Smooth muscle cell (in vitro differentiated cells): ENCODE measurements around the gene ZNF879. TPM values are rescaled to one million over a fixed set of nuclear protein-coding genes. Genes with fewer than 3 reads are reported as not detected.

Source experiments
- DNase-seq: peaks from one replicate; lab custom pipeline; 2025; ENCODE audit not compliant: unreplicated experiment; lab: John Stamatoyannopoulos, UW
- H2AFZ ChIP-seq: fragments of 200-600 bp; sonication (generic); 2 replicates; pipeline ENCODE4 v1.6.0; 2016; ENCODE audit warnings: antibody characterized with exemption, low read depth, mild to moderate bottlenecking
- H3F3A ChIP-seq: fragments of 200-600 bp; sonication (generic); 2 replicates; pipeline ENCODE4 v1.6.0; 2017; ENCODE audit warnings: antibody characterized with exemption, low read depth
- H3K27ac ChIP-seq: fragments of 200-600 bp; sonication (generic); 2 replicates; pipeline ENCODE4 v1.5.1; 2016; ENCODE audit warnings: low read depth, mild to moderate bottlenecking
- H3K27me3 ChIP-seq: fragments of 200-600 bp; sonication (generic); 2 replicates; pipeline ENCODE4 v1.6.1; 2016; ENCODE audit warnings: low read depth, mild to moderate bottlenecking
- H3K36me3 ChIP-seq: fragments of 200-600 bp; sonication (generic); 2 replicates; pipeline ENCODE4 v1.5.1; 2016; ENCODE audit warnings: low read depth
- H3K4me1 ChIP-seq: fragments of 200-600 bp; sonication (generic); 2 replicates; pipeline ENCODE4 v1.5.1; 2016; ENCODE audit warnings: low read depth
- H3K4me2 ChIP-seq: fragments of 200-600 bp; sonication (generic); 2 replicates; pipeline ENCODE4 v1.6.0; 2016; ENCODE audit warnings: mild to moderate bottlenecking
- H3K4me3 ChIP-seq: fragments of 200-600 bp; sonication (generic); 2 replicates; pipeline ENCODE4 v1.5.1; 2016; ENCODE audit warnings: mild to moderate bottlenecking
- H3K79me2 ChIP-seq: fragments of 200-600 bp; sonication (generic); 2 replicates; pipeline ENCODE4 v1.6.0; 2016; ENCODE audit warnings: low read depth, mild to moderate bottlenecking
- H3K9ac ChIP-seq: fragments of 200-600 bp; sonication (generic); 2 replicates; pipeline ENCODE4 v1.6.0; 2016; ENCODE audit warnings: low read depth
- H3K9me3 ChIP-seq: fragments of 200-600 bp; sonication (generic); replicated peaks from 2 replicates; pipeline ENCODE4 v1.5.1; 2016; ENCODE audit warnings: low read depth
- H4K20me1 ChIP-seq: fragments of 200-600 bp; sonication (generic); 2 replicates; pipeline ENCODE4 v1.6.0; 2016; ENCODE audit warnings: low read depth
- CTCF ChIP-seq: fragments of 200-600 bp; sonication (generic); IDR thresholded peaks from 2 replicates; pipeline ENCODE4 v1.5.1; 2017; ENCODE audit warnings: borderline replicate concordance, mild to moderate bottlenecking, antibody characterized with exemption; ENCODE audit not compliant: insufficient read depth, poor library complexity, severe bottlenecking
- WGBS: methylation state at CpG from one replicate; pipeline ENCODE4 v1.1.7; 2016; ENCODE audit warnings: low lambda C conversion rate; 5-methylcytosine and 5-hydroxymethylcytosine counted together
- polyA plus RNA-seq: library from polyadenylated mRNA; unstranded; fragments of >200 nt; fragmentation: Nextera tagmentation; extraction: Ambion mirVana; gene quantifications from 2 replicates; pipeline ENCODE4 v1.2.1, GENCODE V29; 2016
- total RNA-seq: library from RNA; depleted of rRNA; stranded (reverse); fragments of >200 nt; gene quantifications from 2 replicates; pipeline ENCODE4 v1.2.3, GENCODE V29; 2014

The ZNF879 gene
- total and polyA plus RNA-seq, 2 experiments from 2014 or later, result 0.58 to 1.1 TPM

DNA sequence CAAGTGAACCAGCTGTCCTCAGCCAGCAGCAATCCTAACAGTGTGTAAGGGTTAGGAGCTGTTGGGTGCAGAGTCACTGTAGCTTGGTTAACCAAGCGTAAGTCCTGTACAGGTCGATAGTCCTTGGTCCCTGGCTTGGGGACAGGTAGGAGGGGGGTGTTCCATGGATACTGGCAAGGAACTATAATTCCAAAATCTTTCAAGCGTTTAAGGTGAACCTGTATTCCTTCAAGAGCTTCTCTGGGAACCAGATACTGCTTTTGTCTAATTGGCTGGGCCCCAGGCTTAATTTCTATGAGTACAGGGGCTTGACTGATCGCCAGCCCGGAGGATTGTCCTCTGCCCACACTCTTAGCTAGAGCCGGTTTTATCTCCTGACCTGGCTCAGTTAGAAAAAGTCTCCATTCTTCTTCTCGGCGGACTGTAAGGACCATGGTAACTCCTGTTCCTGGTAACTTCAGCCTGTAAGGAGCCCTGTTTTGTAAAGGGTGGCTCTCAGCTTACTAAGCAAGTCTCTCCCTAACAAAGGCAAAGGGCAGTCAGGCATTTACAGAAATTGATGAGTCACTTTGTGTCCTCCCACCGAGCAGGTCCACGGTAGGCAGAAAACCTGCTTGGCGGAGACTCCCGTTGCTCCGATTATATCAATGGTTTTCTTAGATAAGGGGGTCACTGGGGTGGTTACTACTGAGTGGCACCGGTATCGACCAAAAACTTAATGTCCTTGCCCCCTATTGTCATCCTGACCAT is 30.6 kb downstream of the ZNF879 start:
- TF ChIP-seq CTCF, result no peak
- H4K20me1 ChIP-seq, result no peaks in the 10 kb centered on the region
- H3K79me2 ChIP-seq, result no peaks in the 10 kb centered on the region
- H3K4me3 ChIP-seq, result no peak overlapping the region
- no peak overlapping the region for H3K4me2 ChIP-seq
- no peak for DNase-seq
- H3K27ac ChIP-seq, result no peak overlapping the region
- no peak overlapping the region for H2AFZ ChIP-seq
- H3F3A ChIP-seq, result no peaks in the 10 kb centered on the region
- H3K9ac ChIP-seq, result no peak overlapping the region
- H3K27me3 ChIP-seq, result no peaks in the 10 kb centered on the region
- no peaks in the 10 kb centered on the region for H3K9me3 ChIP-seq
- H3K36me3 ChIP-seq, result no peaks in the 10 kb centered on the region
- H3K4me1 ChIP-seq, result no peaks in the 10 kb centered on the region
- WGBS, result 85% methylated on average over 15 of the region's 15 CpGs

- no peaks in the 10 kb centered on the region for H3K27me3 ChIP-seq
- no peak overlapping the region for H3K9ac ChIP-seq
- H2AFZ ChIP-seq, result no peak overlapping the region
- no peak overlapping the region for H3K4me2 ChIP-seq
- no peaks in the 10 kb centered on the region for H3K36me3 ChIP-seq
- no peaks in the 10 kb centered on the region for H3K79me2 ChIP-seq
- no peak for TF ChIP-seq CTCF
- WGBS, result 83% methylated on average over 10 of the region's 10 CpGs
- no peaks in the 10 kb centered on the region for H3K4me1 ChIP-seq
- no peaks in the 10 kb centered on the region for H4K20me1 ChIP-seq
- H3F3A ChIP-seq, result no peaks in the 10 kb centered on the region
- H3K27ac ChIP-seq, result no peak overlapping the region
- H3K4me3 ChIP-seq, result no peak overlapping the region
- no peak for DNase-seq
- no peaks in the 10 kb centered on the region for H3K9me3 ChIP-seq
These were observed 31.3 kb downstream of the ZNF879 start for GRCh38 chr5:179054876-179055275.

DNA sequence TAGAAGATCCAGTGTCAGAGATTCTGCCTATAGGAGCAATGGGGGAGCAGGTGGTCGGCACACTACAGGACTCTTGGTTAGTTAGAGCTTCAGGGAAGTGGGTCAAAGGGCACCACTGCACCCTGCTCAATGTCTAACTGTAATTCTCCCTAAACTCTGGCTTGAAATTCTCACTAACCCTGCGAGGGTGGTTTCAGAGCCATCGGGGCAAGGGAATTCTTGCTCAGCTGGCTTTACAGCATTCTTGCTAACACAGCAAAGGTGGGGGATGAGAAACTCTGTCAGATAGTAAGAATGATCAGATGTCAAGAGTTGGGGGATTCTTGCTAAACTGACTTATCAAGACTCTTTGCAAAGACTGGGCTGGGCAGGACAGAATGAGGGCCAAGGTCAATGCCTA is 31.8 kb downstream of the ZNF879 start:
- Histone ChIP-seq H3F3A (no peaks in the 10 kb centered on the region), H3K4me3 (no peak overlapping the region), H3K27ac (no peak overlapping the region), H3K4me2 (no peak overlapping the region), H3K9me3 (no peaks in the 10 kb centered on the region), H3K27me3 (no peaks in the 10 kb centered on the region), H3K4me1 (no peaks in the 10 kb centered on the region), H3K79me2 (no peaks in the 10 kb centered on the region), H3K9ac (no peak overlapping the region), H2AFZ (no peak overlapping the region), H4K20me1 (no peaks in the 10 kb centered on the region), H3K36me3 (no peaks in the 10 kb centered on the region)
- TF ChIP-seq CTCF, result no peak
- WGBS, result 62% methylated on average over 3 of the region's 3 CpGs
- DNase-seq, result no peak

GRCh38 chr5:179055841-179056240 is 32.2 kb downstream of the ZNF879 start:
- no peak overlapping the region for H3K4me3 ChIP-seq
- no peaks in the 10 kb centered on the region for H3K36me3 ChIP-seq
- no peak overlapping the region for H3K27ac ChIP-seq
- no peak for TF ChIP-seq CTCF
- H3K27me3 ChIP-seq, result no peaks in the 10 kb centered on the region
- no peak for DNase-seq
- H3K4me1 ChIP-seq, result peaks cover 2% of the 10 kb centered on the region
- 76% methylated on average over 9 of the region's 9 CpGs for WGBS
- H2AFZ ChIP-seq, result no peak overlapping the region
- no peak overlapping the region for H3K4me2 ChIP-seq
- peaks cover 3% of the 10 kb centered on the region for H3K79me2 ChIP-seq
- H3K9me3 ChIP-seq, result no peaks in the 10 kb centered on the region
- no peaks in the 10 kb centered on the region for H4K20me1 ChIP-seq
- H3K9ac ChIP-seq, result no peak overlapping the region
- H3F3A ChIP-seq, result no peaks in the 10 kb centered on the region
